GM21360 (cell line): ENCODE results near the gene MID1.
"Not testable (repeated sequence)": the region's sequence is repeated elsewhere in the genome, so short reads cannot be mapped to it uniquely, and the experiment has no call there.

Experiments used
- ATAC-seq: cut with Tn5 transposase; IDR thresholded peaks from one replicate; pipeline ENCODE4 v1.9.1; 2021; ENCODE audit warnings: mild to moderate bottlenecking, moderate library complexity; ENCODE audit not compliant: unreplicated experiment

MID1 gene

GRCh38 chrX:10618961-10619360 is 1.4 kb downstream of the MID1 start:
- no peak for ATAC-seq

- ATAC-seq = no peak
Measured at GRCh38 chrX:10617999-10618351, 2.4 kb downstream of the MID1 start.

GRCh38 chrX:10617186-10617998 is 3.0 kb downstream of the MID1 start:
- no peak for ATAC-seq

GRCh38 chrX:10615931-10616774 is 4.2 kb downstream of the MID1 start:
- ATAC-seq = peak; percentile 65

- no peak for ATAC-seq
Measured at GRCh38 chrX:10612215-10612614, 8.2 kb downstream of the MID1 start.

GRCh38 chrX:10611441-10612090 is 8.8 kb downstream of the MID1 start:
- ATAC-seq = no peak

GRCh38 chrX:10608099-10608498 is 12.3 kb downstream of the MID1 start:
- no peak for ATAC-seq

- ATAC-seq = no peak
Measured at GRCh38 chrX:10607233-10607632, 13.2 kb downstream of the MID1 start.

GRCh38 chrX:10603612-10604011 is 16.8 kb downstream of the MID1 start:
- ATAC-seq = no peak

- ATAC-seq = no peak
Measured at GRCh38 chrX:10602646-10603045, 17.7 kb downstream of the MID1 start.

- no peak for ATAC-seq
Measured at GRCh38 chrX:10600479-10600878, 19.9 kb downstream of the MID1 start.

GRCh38 chrX:10598540-10598939 is 21.8 kb downstream of the MID1 start:
- ATAC-seq = no peak

GRCh38 chrX:10597871-10598270 is 22.5 kb downstream of the MID1 start:
- ATAC-seq = no peak

- ATAC-seq = no peak
Measured at GRCh38 chrX:10591363-10592335, 28.7 kb downstream of the MID1 start.

- ATAC-seq = not testable (repeated sequence)
Measured at GRCh38 chrX:10589787-10590186, 30.6 kb downstream of the MID1 start.

GRCh38 chrX:10589098-10589497 is 31.3 kb downstream of the MID1 start:
- no peak for ATAC-seq

GRCh38 chrX:10584882-10585281 is 35.5 kb downstream of the MID1 start:
- ATAC-seq = not testable (repeated sequence)

GRCh38 chrX:10582945-10583344 is 37.4 kb downstream of the MID1 start:
- ATAC-seq = no peak

GRCh38 chrX:10582215-10582733 is 38.1 kb downstream of the MID1 start:
- ATAC-seq = no peak
